ENCODE measurements around the gene BMAL2.

Gene BMAL2

DNA sequence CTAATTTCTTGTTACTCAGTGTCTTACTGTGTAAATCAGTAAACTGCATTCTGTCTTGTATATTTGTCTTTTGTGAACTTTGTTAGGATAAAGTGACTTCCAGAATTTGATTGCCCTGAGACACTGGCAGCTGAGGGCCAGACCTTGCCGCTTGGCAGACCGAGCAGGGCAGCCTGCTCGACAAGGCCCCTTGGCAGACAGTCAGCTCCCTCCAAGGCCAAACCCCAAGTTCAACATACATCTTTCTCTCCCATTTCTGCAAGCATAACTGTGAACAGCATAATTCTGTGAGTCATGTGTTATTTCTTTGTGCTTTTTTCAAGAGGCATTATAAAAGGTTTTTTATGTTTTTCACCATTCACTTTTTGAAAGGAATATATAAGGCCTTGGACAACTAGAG lies 39.2 kb upstream of the BMAL2 start:
- H2BK15ac ChIP-seq (ENCODE audit: low read length), result no peak overlapping the region
- WGBS, 2 donors (ENCODE audit: extremely low coverage in 2 of 2, insufficient read length in 2 of 2, insufficient replicate concordance in 1 of 2), result no CpG with 5 or more reads among the region's 3 CpGs
- no peak for DNase-seq (ENCODE audit: low spot score)

DNA sequence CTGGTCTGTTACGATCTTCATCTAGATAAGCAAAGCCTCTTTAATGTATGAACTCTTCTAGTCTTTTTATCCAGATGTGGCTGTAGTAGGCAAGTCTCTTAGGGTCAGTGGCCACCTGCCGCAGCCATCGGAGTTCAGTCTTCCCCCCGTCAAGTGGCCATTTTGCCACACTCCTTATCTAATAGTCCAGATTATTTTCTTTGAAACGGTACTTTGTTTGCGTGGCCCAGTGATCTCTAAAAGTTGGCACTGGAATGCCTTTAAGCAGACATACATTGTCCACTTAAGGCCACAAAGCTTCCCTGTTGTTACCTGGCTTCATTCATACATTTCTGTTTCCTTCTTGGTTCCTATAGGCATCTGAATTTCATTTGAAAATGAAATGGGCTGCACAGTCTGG lies 36.0 kb upstream of the BMAL2 start:
- peaks cover 0 to 3% of the 10 kb centered on the region in 2 donors for H3K4me1 ChIP-seq (ENCODE audit: control insufficient read depth in 2 of 2, insufficient read depth in 1 of 2, low read depth in 1 of 2, low read length in 2 of 2)
- no peak overlapping the region for H3K23ac ChIP-seq (ENCODE audit: low read depth, low read length, poor library complexity)
- H3K36me3 ChIP-seq (replicated peaks in 1 of 2; ENCODE audit: control insufficient read depth in 2 of 2, insufficient read depth in 2 of 2, low read length in 2 of 2), result peaks cover 0 to 45% of the 10 kb centered on the region in 2 donors
- H3K4ac ChIP-seq (ENCODE audit: low read length), result no peak overlapping the region
- no peak for DNase-seq (ENCODE audit: low spot score)
- H4K8ac ChIP-seq (ENCODE audit: low read depth, low read length), result no peak overlapping the region
- no peak overlapping the region for H3K27ac ChIP-seq (replicated peaks; ENCODE audit: low read length)
- no peak overlapping the region for H4K91ac ChIP-seq (ENCODE audit: low read depth, low read length, poor library complexity)
- WGBS, 2 donors (ENCODE audit: extremely low coverage in 2 of 2, insufficient read length in 2 of 2, insufficient replicate concordance in 1 of 2), result no CpG with 5 or more reads among the region's 6 CpGs
- H3K4me2 ChIP-seq (ENCODE audit: insufficient read depth, low read length, poor library complexity, severe bottlenecking), result no peak overlapping the region
- no peak overlapping the region for H3K9ac ChIP-seq (ENCODE audit: low read depth, low read length, poor library complexity)
- H3K4me3 ChIP-seq (ENCODE audit: low read length in 2 of 2), result no peak overlapping the region
- H2BK15ac ChIP-seq (ENCODE audit: low read length), result no peak overlapping the region
- no peak overlapping the region for H2AK5ac ChIP-seq (ENCODE audit: low read depth, low read length)
- no peaks in the 10 kb centered on the region for H3K79me1 ChIP-seq (ENCODE audit: low read depth, low read length)
- no peak overlapping the region for H2BK12ac ChIP-seq (ENCODE audit: low read length)
- H3K9me3 ChIP-seq (replicated peaks in 1 of 2; ENCODE audit: control insufficient read depth in 2 of 2, insufficient read depth in 1 of 2, low read depth in 1 of 2, low read length in 2 of 2), result peaks cover 0 to 25% of the 10 kb centered on the region in 2 donors
- H3K14ac ChIP-seq (ENCODE audit: low read length), result no peak overlapping the region
- no peak overlapping the region for H3K18ac ChIP-seq (ENCODE audit: low read length)
- no peak overlapping the region for H2BK5ac ChIP-seq (ENCODE audit: low read length)
- H3K27me3 ChIP-seq (ENCODE audit: control insufficient read depth in 3 of 3, insufficient read depth in 3 of 3, low read depth in 1 of 3, low read length in 3 of 3), result no peaks in the 10 kb centered on the region
- no peak overlapping the region for H2AFZ ChIP-seq (ENCODE audit: low read length)
- H2BK120ac ChIP-seq (ENCODE audit: low read depth, low read length), result no peak overlapping the region

More for the DNA sequence above, 39.2 kb upstream of the BMAL2 start:
- Histone ChIP-seq H3K4me2 (ENCODE audit: insufficient read depth, low read length, poor library complexity, severe bottlenecking) (no peak overlapping the region), H3K4me3 (ENCODE audit: low read length in 2 of 2) (no peak overlapping the region), H2BK5ac (ENCODE audit: low read length) (no peak overlapping the region), H3K14ac (ENCODE audit: low read length) (no peak overlapping the region), H2AFZ (ENCODE audit: low read length) (no peak overlapping the region), H3K9ac (ENCODE audit: low read depth, low read length, poor library complexity) (no peak overlapping the region), H2BK120ac (ENCODE audit: low read depth, low read length) (no peak overlapping the region), H2AK5ac (ENCODE audit: low read depth, low read length) (no peak overlapping the region), H3K27me3 (ENCODE audit: control insufficient read depth in 3 of 3, insufficient read depth in 3 of 3, low read depth in 1 of 3, low read length in 3 of 3) (no peaks in the 10 kb centered on the region), H3K36me3 (replicated peaks in 1 of 2; ENCODE audit: control insufficient read depth in 2 of 2, insufficient read depth in 2 of 2, low read length in 2 of 2) (peaks cover 0 to 15% of the 10 kb centered on the region in 2 donors), H3K4ac (ENCODE audit: low read length) (no peak overlapping the region), H3K79me1 (ENCODE audit: low read depth, low read length) (no peaks in the 10 kb centered on the region), H3K4me1 (ENCODE audit: control insufficient read depth in 2 of 2, insufficient read depth in 1 of 2, low read depth in 1 of 2, low read length in 2 of 2) (peaks cover 1 to 17% of the 10 kb centered on the region in 2 donors), H3K27ac (replicated peaks; ENCODE audit: low read length) (no peak overlapping the region), H3K23ac (ENCODE audit: low read depth, low read length, poor library complexity) (no peak overlapping the region), H2BK12ac (ENCODE audit: low read length) (no peak overlapping the region), H4K8ac (ENCODE audit: low read depth, low read length) (no peak overlapping the region), H4K91ac (ENCODE audit: low read depth, low read length, poor library complexity) (no peak overlapping the region), H3K18ac (ENCODE audit: low read length) (no peak overlapping the region), H3K9me3 (replicated peaks in 1 of 2; ENCODE audit: control insufficient read depth in 2 of 2, insufficient read depth in 1 of 2, low read depth in 1 of 2, low read length in 2 of 2) (peaks cover 0 to 3% of the 10 kb centered on the region in 2 donors)

DNA sequence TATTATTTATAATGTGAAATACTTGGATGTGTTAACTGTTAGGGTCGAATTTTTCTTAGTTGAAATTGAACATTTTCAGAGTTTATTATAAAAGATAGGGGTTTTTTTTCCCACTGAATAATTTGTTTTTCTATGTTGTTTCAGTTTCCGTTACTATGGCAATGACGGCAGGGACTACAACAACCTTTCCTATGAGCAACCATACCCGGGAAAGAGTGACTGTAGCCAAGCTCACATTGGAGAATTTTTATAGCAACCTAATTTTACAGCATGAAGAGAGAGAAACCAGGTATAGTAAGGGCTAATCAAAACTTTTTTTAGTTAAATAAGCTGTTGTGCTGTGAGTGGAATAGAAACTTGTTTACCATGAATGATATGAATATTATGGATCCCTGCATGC lies 35.1 kb upstream of the BMAL2 start:
- Histone ChIP-seq H3K4me3 (ENCODE audit: low read length in 2 of 2) (no peak overlapping the region), H3K4ac (ENCODE audit: low read length) (no peak overlapping the region), H3K36me3 (replicated peaks in 1 of 2; ENCODE audit: control insufficient read depth in 2 of 2, insufficient read depth in 2 of 2, low read length in 2 of 2) (peaks cover 0 to 54% of the 10 kb centered on the region in 2 donors), H2BK15ac (ENCODE audit: low read length) (no peak overlapping the region), H3K79me1 (ENCODE audit: low read depth, low read length) (no peaks in the 10 kb centered on the region), H2AFZ (ENCODE audit: low read length) (no peak overlapping the region), H2BK120ac (ENCODE audit: low read depth, low read length) (no peak overlapping the region), H3K4me2 (ENCODE audit: insufficient read depth, low read length, poor library complexity, severe bottlenecking) (no peak overlapping the region), H4K8ac (ENCODE audit: low read depth, low read length) (no peak overlapping the region), H3K4me1 (ENCODE audit: control insufficient read depth in 2 of 2, insufficient read depth in 1 of 2, low read depth in 1 of 2, low read length in 2 of 2) (no peaks in the 10 kb centered on the region), H4K91ac (ENCODE audit: low read depth, low read length, poor library complexity) (no peak overlapping the region), H3K23ac (ENCODE audit: low read depth, low read length, poor library complexity) (no peak overlapping the region), H2AK5ac (ENCODE audit: low read depth, low read length) (no peak overlapping the region), H3K27ac (replicated peaks; ENCODE audit: low read length) (no peak overlapping the region), H2BK5ac (ENCODE audit: low read length) (no peak overlapping the region), H3K27me3 (ENCODE audit: control insufficient read depth in 3 of 3, insufficient read depth in 3 of 3, low read depth in 1 of 3, low read length in 3 of 3) (no peaks in the 10 kb centered on the region), H3K9me3 (replicated peaks in 1 of 2; ENCODE audit: control insufficient read depth in 2 of 2, insufficient read depth in 1 of 2, low read depth in 1 of 2, low read length in 2 of 2) (peaks cover 0 to 25% of the 10 kb centered on the region in 2 donors), H3K14ac (ENCODE audit: low read length) (no peak overlapping the region), H3K9ac (ENCODE audit: low read depth, low read length, poor library complexity) (no peak overlapping the region), H3K18ac (ENCODE audit: low read length) (no peak overlapping the region), H2BK12ac (ENCODE audit: low read length) (no peak overlapping the region)
- DNase-seq (ENCODE audit: low spot score), result no peak
- WGBS, 2 donors (ENCODE audit: extremely low coverage in 2 of 2, insufficient read length in 2 of 2, insufficient replicate concordance in 1 of 2), result no CpG with 5 or more reads among the region's 4 CpGs

DNA sequence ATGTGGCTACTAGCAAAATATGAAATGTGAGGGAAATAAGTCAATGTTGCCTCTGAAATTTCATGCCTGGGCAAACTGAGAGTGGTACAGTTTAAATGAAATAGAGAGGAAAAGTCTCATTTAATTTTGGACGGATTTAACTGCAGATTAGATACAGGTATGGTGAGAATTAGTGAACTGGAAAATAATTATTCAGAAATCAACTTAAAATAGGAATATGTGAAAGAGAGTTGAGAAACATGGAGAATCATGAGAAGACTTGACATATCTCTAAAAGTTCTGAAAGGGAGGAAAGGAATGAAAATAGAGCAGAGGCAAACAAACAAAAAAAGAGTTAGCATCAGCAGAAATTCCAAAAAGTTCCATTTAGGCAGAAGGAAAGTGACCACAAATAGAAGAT lies 33.5 kb upstream of the BMAL2 start:
- Histone ChIP-seq H3K4me3 (ENCODE audit: low read length in 2 of 2) (no peak overlapping the region), H3K4me1 (ENCODE audit: control insufficient read depth in 2 of 2, insufficient read depth in 1 of 2, low read depth in 1 of 2, low read length in 2 of 2) (no peaks in the 10 kb centered on the region), H3K14ac (ENCODE audit: low read length) (no peak overlapping the region), H3K9ac (ENCODE audit: low read depth, low read length, poor library complexity) (no peak overlapping the region), H3K4me2 (ENCODE audit: insufficient read depth, low read length, poor library complexity, severe bottlenecking) (no peak overlapping the region), H3K9me3 (replicated peaks in 1 of 2; ENCODE audit: control insufficient read depth in 2 of 2, insufficient read depth in 1 of 2, low read depth in 1 of 2, low read length in 2 of 2) (peaks cover 0 to 25% of the 10 kb centered on the region in 2 donors), H3K27ac (replicated peaks; ENCODE audit: low read length) (no peak overlapping the region), H2BK5ac (ENCODE audit: low read length) (no peak overlapping the region), H3K36me3 (replicated peaks in 1 of 2; ENCODE audit: control insufficient read depth in 2 of 2, insufficient read depth in 2 of 2, low read length in 2 of 2) (peaks cover 0 to 65% of the 10 kb centered on the region in 2 donors), H4K91ac (ENCODE audit: low read depth, low read length, poor library complexity) (no peak overlapping the region), H2AK5ac (ENCODE audit: low read depth, low read length) (no peak overlapping the region), H4K8ac (ENCODE audit: low read depth, low read length) (no peak overlapping the region), H2BK12ac (ENCODE audit: low read length) (no peak overlapping the region), H3K4ac (ENCODE audit: low read length) (no peak overlapping the region), H3K27me3 (ENCODE audit: control insufficient read depth in 3 of 3, insufficient read depth in 3 of 3, low read depth in 1 of 3, low read length in 3 of 3) (no peaks in the 10 kb centered on the region), H2BK15ac (ENCODE audit: low read length) (no peak overlapping the region), H2BK120ac (ENCODE audit: low read depth, low read length) (no peak overlapping the region), H3K18ac (ENCODE audit: low read length) (no peak overlapping the region), H2AFZ (ENCODE audit: low read length) (no peak overlapping the region), H3K23ac (ENCODE audit: low read depth, low read length, poor library complexity) (no peak overlapping the region), H3K79me1 (ENCODE audit: low read depth, low read length) (no peaks in the 10 kb centered on the region)
- WGBS, 2 donors (ENCODE audit: extremely low coverage in 2 of 2, insufficient read length in 2 of 2, insufficient replicate concordance in 1 of 2), result no CpG with 5 or more reads among the region's 1 CpG
- no peak for DNase-seq (ENCODE audit: low spot score)

Measured in neuronal stem cell (in vitro differentiated cells).